HG03196 (cell line): ENCODE measurements around the gene RAC3.

ENCODE experiments used
- ATAC-seq: cut with Tn5 transposase; IDR thresholded peaks from one replicate; pipeline ENCODE4 v1.9.1; 2021; ENCODE audit not compliant: unreplicated experiment

Gene RAC3

DNA sequence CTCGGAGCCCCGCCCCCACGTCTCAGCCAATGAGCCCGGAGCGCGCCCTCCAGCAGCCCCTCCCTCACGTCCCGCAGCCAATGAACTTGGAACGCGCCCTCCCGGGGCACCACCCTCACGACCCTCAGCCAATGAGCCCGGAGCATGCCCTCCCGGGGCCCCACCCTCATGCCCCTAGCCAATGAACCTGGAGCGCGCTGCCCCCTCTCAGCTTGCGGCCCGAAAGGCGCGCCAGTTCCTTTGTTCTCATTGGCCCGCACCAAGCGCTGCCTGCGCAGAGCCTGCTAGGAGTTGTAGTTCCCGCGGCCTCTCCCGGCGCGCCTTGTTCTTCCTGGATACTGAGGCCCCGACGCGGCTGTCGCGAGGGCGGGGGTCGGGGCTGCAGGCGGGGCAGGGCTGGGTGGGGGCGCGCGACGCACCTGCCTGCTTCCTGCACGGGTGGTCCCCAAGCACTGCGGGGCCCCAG, 8.5 kb upstream of the RAC3 start, which contains the start of gene LRRC45:
TSS of gene LRRC45 (plus strand) at position 325 of the 466 bp plus-strand sequence. CDS start 339 bp downstream, outside the sequence.
- peak; percentile 77 for ATAC-seq

DNA sequence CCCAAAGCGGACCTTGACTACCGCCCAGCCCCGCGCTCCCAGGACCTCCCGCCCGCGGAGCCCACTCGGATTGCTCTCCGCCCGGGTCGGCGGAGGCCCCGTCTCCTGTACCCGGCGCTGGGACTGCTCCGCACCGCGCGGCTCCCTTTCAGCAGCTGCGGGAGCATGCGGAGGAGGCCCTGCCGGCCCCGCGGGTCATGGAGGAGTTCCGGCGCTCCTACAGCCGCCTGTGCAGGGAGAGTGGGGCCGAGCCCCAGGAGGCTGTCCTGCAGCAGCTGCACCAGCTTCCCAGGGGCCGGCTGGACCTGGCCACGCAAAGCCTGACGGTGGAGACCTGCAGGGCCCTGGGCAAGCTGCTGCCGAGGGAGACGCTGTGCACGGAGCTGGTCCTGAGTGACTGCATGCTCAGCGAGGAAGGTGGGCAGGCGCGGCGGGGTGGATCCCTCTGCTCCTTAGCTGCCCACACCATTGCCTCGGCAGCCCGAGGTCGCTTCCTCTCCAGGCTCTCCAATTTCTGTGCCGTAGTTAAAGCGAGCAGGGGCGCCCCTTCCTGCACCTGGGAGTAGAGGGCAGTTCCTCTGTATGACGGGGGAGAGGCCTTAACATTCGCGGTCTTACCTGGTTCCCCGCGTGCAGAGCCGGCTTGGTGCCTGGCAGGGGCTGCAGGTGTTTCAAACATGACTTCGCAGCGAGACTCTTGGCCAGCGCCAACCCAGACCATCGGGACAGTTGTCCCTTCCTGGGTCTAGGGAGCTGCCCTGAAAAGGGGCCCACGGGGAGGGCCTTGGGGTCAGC, 7.8 kb upstream of the RAC3 start:
- peak; percentile 0 for ATAC-seq

- ATAC-seq = no peak
Measured at GRCh38 chr17:82024859-82025258, 6.6 kb upstream of the RAC3 start.

GRCh38 chr17:82025401-82026107, 5.9 kb upstream of the RAC3 start:
- no peak for ATAC-seq

- no peak for ATAC-seq
Measured at GRCh38 chr17:82028246-82028645, 3.2 kb upstream of the RAC3 start.

DNA sequence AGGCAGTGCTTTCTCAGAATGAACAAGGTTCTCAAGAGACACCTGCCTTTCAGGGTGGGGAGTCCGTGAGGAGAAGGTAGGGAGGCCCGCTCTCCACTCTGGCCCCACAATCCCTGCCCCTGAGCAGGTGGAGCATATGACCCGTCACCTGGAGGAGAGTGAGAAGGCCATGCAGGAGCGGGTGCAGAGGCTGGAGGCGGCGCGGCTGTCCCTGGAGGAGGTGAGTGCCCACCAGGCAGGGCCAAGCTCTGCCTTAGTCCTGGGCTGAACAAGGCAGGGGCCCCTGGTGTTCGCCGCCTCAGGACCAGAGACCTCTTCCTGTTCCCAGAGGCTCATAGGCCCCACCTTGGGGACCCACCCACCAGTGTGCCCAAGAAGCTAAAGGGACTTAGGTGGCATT, 2.5 kb upstream of the RAC3 start:
- no peak for ATAC-seq

- no peak for ATAC-seq
Measured at GRCh38 chr17:82029391-82029790, 2.1 kb upstream of the RAC3 start.

- ATAC-seq = no peak
Measured at GRCh38 chr17:82029990-82030469, 1.4 kb upstream of the RAC3 start.

DNA sequence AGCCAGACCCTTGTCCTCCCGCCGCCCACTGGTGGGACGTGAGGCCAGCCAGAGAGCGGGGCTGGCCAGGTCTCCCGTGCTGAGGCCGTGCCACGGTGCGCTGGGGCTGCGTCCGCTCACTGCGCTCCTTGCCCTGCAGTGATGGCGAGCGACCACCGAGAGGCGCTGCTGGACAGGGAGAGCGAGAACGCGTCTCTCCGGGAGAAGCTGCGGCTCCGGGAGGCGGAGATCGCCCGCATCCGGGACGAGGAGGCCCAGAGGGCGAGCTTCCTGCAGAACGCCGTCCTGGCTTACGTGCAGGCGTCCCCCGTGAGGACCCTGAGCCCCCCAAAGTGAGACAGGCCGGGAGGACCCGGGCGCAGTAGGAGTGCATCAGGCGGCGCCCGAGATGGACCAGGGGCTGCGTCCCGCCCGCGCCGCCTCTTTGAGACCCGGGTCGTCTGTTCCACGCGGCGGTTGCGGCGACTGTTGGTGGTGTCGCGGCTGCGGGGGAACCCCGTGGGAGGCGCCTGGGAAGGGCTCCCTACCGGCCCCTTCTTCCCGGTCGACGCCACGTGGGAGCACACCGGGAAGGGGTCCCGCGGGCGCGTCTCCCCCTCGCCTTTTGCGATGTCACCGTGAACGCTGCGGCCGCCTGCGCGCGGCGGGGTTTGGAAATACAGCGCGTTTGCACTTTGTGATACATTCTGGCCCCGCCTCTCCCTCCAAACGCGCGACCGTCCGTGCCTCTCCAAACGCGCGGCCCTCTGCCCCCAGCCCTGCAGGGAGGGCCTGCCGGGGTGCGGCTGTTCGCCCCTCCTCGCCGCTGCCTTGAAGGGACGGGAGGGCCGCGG, 792 bp upstream of the RAC3 start:
- ATAC-seq = no peak

GRCh38 chr17:82031885-82032627, 578 bp downstream of the RAC3 start:
- no peak for ATAC-seq

DNA sequence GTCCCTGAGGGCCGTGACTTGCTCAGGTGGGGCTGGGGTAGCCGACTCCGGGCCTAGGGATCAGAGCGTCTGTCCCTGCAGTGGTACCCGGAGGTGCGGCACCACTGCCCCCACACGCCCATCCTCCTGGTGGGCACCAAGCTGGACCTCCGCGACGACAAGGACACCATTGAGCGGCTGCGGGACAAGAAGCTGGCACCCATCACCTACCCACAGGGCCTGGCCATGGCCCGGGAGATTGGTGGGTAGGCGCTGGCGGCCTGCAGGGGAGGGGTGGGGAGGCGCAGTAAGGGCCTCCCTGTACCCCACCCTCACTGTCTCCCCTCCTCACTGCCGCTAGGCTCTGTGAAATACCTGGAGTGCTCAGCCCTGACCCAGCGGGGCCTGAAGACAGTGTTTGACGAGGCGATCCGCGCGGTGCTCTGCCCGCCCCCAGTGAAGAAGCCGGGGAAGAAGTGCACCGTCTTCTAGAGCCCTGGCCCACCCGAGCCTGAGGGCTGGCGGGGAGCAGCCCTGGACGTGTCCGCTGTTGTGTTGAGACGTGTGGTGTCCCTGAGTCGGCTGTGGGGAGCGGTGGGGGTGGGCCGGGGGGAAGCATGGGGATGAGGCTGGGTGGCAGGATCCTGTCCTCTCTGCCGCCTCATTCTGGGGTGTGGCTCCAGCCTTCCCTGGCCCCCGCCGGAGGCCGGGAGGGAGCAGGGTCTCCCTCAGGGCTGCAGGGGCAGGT, 2.0 kb downstream of the RAC3 start:
- ATAC-seq = no peak

- ATAC-seq = no peak
Measured at GRCh38 chr17:82034371-82035011, 3.0 kb downstream of the RAC3 start.

GRCh38 chr17:82035488-82035887, 4.0 kb downstream of the RAC3 start:
- ATAC-seq = no peak

- ATAC-seq = no peak
Measured at GRCh38 chr17:82035956-82036633, 4.6 kb downstream of the RAC3 start.

GRCh38 chr17:82036634-82037091, 5.2 kb downstream of the RAC3 start:
- ATAC-seq = no peak

GRCh38 chr17:82037092-82037888, 5.8 kb downstream of the RAC3 start, which contains the start of gene DCXR:
Gene DCXR (minus strand): TSS chr17:82037697. CDS start chr17:82037682, 15 bp downstream.
- ATAC-seq = peak; percentile 81

GRCh38 chr17:82037889-82038195, 6.4 kb downstream of the RAC3 start:
- ATAC-seq = no peak
